ENCODE data around the gene PRKCQ. TPM values are rescaled to one million over a fixed set of nuclear protein-coding genes. Genes with fewer than 3 reads are reported as not detected.
A peak's percentile ranks its signal among the peaks of the same experiment; 100 is the strongest.

PRKCQ gene
- total and polyA plus RNA-seq, 2 of the 8 experiments (the other 6 are each of a cell fraction or from before 2014, with no cell fraction given): 9.1 to 22.6 TPM

DNA sequence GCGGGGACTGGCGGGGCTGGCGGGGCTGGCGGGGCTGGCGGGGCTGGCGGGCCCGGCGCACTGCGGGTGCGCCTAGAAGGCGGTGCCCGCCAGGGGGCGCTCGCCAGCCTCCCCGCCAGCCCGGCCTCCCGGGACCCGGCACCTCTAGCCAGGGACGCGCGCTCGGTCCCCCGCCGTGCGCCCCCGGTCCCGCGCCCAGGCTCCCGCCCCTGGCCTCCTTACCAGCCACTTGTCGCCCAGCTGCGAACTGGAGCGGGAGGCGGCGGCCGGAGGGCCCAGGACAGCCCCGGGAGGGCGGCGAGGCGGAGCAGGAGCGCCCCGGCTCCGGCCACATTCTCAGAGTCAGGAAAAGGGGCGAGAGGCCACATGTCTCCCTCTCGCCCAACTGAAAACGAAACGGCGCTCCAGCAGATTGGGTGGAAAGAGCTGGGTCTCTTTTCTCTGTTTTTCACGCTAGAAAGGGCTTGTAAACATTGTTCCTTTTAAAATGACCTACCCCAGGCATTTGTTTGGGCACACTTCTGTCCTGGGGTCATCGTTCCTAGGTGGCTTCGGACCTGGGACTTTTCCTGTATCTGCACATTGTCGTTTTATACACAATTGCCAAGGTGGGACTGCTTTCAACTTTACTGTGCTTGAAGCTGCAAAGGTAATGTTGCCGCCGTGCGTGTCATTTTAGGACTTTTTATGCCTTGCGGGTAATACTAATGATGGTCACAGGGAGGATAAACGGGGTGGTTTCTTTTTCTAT is 378 bp upstream of the PRKCQ start (continued):
- TF ChIP-seq POLR2A (IDR thresholded peaks at IDR 0.05; ENCODE audit: control extremely low read depth in 1 of 2, low read depth in 2 of 2, low read length in 2 of 2) (peak; percentile 60 to 65; a peak in 2 of 3 replicates), EP300 (IDR thresholded peaks at IDR 0.05; ENCODE audit: borderline replicate concordance in 1 of 2, low read depth in 2 of 2, low read length in 2 of 2) (0 out of 3 replicates have a peak, but pooled peaks of 1 of the 2 experiments have one; percentile 21), RFX5 (IDR thresholded peaks at IDR 0.05; ENCODE audit: borderline replicate concordance, low read depth, low read length) (no peak), ATF3 (IDR thresholded peaks at IDR 0.05; ENCODE audit: insufficient read depth, low read depth, low read length) (no peak), NANOG (IDR thresholded peaks at IDR 0.05; ENCODE audit: insufficient read depth, low read depth, low read length, poor library complexity, severe bottlenecking) (no peak)
